ENCODE measurements around the gene SNX14.

DNA sequence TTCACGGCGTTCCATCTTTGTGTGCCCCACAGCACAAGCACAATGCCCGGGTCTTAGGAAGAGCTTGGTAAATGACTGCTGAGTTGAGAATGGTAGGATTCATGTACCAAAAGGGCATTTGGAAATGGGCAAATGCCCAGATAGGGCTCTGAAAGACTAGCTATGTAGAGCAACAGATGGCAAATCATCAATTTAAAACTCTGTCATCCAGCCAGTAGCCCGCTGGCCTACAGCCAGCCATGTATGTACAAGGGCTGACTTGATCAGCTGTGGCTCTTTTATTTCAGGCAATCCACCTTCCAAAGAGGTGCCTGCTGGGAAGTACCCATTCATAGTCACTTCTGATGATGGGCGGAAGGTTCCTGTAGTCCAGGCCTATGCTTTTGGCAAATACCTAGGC, 108.7 kb downstream of the SNX14 start:
- TF ChIP-seq, protein P1, sequence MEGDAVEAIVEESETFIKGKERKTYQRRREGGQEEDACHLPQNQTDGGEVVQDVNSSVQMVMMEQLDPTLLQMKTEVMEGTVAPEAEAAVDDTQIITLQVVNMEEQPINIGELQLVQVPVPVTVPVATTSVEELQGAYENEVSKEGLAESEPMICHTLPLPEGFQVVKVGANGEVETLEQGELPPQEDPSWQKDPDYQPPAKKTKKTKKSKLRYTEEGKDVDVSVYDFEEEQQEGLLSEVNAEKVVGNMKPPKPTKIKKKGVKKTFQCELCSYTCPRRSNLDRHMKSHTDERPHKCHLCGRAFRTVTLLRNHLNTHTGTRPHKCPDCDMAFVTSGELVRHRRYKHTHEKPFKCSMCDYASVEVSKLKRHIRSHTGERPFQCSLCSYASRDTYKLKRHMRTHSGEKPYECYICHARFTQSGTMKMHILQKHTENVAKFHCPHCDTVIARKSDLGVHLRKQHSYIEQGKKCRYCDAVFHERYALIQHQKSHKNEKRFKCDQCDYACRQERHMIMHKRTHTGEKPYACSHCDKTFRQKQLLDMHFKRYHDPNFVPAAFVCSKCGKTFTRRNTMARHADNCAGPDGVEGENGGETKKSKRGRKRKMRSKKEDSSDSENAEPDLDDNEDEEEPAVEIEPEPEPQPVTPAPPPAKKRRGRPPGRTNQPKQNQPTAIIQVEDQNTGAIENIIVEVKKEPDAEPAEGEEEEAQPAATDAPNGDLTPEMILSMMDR (IDR thresholded peaks at IDR 0.05), result no peak
- TF ChIP-seq POLR2A (IDR thresholded peaks at IDR 0.05), result no peak
- TF ChIP-seq EP300 (IDR thresholded peaks at IDR 0.05), result no peak

Data from ovary (tissue), 3 donors.